ENCODE data around the gene SELENOS. TPM values are rescaled to one million over a fixed set of nuclear protein-coding genes. Genes with fewer than 3 reads are reported as not detected.
A peak's percentile ranks its signal among the peaks of the same experiment; 100 is the strongest.

Gene SELENOS
- total and polyA plus RNA-seq, 12 donors, result 28.4 to 192 (median 43.2) TPM

DNA sequence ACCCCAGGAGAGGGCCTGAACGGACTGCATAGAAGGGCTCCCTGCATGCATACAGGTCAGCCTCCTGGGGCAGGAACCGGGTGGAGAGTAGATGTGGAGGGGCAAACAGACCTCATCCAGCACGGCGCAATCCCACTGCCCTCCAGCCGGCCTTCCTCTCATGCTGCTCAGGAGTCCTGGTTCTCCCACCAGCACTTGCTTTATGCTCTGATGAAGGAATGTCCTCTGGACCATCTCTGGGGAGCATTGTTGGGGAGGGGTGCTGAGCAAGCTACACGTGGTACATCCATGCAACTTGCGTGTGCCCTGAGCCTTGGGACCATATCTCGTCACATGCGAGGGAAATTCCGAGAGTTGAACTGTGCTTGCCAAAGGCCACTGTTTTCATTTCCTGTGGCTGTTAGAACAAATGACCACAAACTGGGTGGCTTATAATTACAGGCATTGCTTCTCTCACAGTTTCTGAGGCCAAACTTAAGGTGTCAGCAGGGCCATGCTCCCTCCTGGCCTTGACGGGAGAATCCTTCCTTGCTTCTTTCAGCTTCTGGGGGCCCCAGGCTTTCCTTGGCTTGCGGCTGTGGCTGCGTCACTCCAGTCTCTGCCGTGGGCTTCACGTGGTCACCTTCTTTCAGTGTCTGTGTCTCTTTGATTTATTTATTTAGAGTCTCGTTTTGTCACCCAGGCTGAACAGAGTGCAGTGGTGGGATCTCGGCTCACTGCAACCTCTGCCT is 12.2 kb downstream of the SELENOS start:
- H3K27ac ChIP-seq, result peak overlapping the region in 2 of 10 donors; percentile 4 to 67
- H3K4me3 ChIP-seq, result no peak overlapping the region
- H3K36me3 ChIP-seq, result peaks cover 0 to 18% (median 0%) of the 10 kb centered on the region in 9 donors
- DNase-seq (no peak), ATAC-seq (peak in 3 of 8 donors; percentile 20 to 32 (median 27))
- intact Hi-C loops (cut with DNase I), result loop anchor here in 3 of 10 donors (10.0 kb wide), 3 partner anchors 340 to 640 kb away; partner anchors contain the start of gene LRRK1 (in 1 of the 3)
- H3K9me3 ChIP-seq, result no peaks in the 10 kb centered on the region
- WGBS, 2 donors, result 78 to 84% methylated on average over 17 of the region's 17 CpGs
- TF ChIP-seq, protein P1, sequence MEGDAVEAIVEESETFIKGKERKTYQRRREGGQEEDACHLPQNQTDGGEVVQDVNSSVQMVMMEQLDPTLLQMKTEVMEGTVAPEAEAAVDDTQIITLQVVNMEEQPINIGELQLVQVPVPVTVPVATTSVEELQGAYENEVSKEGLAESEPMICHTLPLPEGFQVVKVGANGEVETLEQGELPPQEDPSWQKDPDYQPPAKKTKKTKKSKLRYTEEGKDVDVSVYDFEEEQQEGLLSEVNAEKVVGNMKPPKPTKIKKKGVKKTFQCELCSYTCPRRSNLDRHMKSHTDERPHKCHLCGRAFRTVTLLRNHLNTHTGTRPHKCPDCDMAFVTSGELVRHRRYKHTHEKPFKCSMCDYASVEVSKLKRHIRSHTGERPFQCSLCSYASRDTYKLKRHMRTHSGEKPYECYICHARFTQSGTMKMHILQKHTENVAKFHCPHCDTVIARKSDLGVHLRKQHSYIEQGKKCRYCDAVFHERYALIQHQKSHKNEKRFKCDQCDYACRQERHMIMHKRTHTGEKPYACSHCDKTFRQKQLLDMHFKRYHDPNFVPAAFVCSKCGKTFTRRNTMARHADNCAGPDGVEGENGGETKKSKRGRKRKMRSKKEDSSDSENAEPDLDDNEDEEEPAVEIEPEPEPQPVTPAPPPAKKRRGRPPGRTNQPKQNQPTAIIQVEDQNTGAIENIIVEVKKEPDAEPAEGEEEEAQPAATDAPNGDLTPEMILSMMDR (IDR thresholded peaks at IDR 0.05), result no peak
- no peaks in the 10 kb centered on the region for H3K27me3 ChIP-seq
- peaks cover 0 to 46% (median 9%) of the 10 kb centered on the region in 9 donors for H3K4me1 ChIP-seq

DNA sequence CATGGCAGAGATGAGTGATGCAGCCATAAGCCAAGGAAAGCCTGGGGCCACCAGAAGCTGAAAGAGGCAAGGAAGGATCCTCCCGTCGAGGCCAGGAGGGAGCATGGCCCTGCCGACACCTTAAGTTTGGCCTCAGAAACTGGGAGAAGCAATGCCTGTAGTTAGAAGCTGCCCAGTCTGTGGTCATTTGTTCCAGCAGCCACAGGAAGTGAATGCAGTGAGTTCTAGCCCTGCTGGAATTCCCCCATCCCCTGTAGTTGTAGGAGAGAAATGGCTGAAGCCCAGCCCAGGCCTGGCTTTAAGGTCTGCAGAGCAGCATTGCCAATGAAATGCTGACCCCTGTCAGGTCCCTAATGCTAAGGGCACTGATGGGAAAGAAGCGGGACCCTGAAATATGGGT is 13.3 kb downstream of the SELENOS start:
- Histone ChIP-seq H3K27ac (peak overlapping the region in 1 of 10 donors; percentile 67), H3K4me1 (peaks cover 0 to 43% (median 9%) of the 10 kb centered on the region in 9 donors), H3K27me3 (no peaks in the 10 kb centered on the region), H3K4me3 (no peak overlapping the region), H3K9me3 (no peaks in the 10 kb centered on the region), H3K36me3 (peaks cover 0 to 7% (median 0%) of the 10 kb centered on the region in 9 donors)
- WGBS, 2 donors, result 94 to 95% methylated on average over 4 of the region's 4 CpGs
- TF ChIP-seq, protein P1 (IDR thresholded peaks at IDR 0.05), result no peak
- ATAC-seq (no peak), DNase-seq (no peak)
- intact Hi-C loops (cut with DNase I), result loop anchor here in 3 of 10 donors (10.0 kb wide), 3 partner anchors 339 to 639 kb away; partner anchors contain the start of gene LRRK1 (in 1 of the 3)

DNA sequence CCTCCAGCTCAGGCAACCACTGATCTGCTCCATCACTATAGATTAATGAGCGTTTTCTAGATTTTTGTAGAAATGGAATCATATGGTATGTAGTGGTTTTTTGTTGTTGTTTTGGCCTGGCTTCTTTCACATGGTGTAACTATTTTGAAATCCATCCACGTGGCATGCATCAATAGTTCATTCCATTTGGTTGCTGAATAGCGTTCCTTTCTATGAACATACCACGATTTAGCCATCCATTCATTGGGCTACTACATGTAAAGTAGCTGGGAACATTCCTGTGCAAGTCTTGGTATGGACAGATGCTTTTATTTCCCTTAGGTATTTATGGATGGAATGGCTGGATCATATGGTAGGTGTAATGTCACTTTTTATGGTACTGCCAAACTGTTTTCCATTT is 14.7 kb downstream of the SELENOS start:
- ATAC-seq, result no peak

More for the DNA sequence above, 14.7 kb downstream of the SELENOS start:
- no peak overlapping the region for H3K4me3 ChIP-seq
- no peaks in the 10 kb centered on the region for H3K27me3 ChIP-seq
- TF ChIP-seq, protein P1 (IDR thresholded peaks at IDR 0.05), result no peak
- H3K27ac ChIP-seq, result no peak overlapping the region
- no peaks in the 10 kb centered on the region for H3K9me3 ChIP-seq
- no peak for DNase-seq
- 86 to 90% methylated on average over 4 of the region's 4 CpGs for WGBS, 2 donors
- peaks cover 0 to 48% (median 9%) of the 10 kb centered on the region in 9 donors for H3K4me1 ChIP-seq
- H3K36me3 ChIP-seq, result no peaks in the 10 kb centered on the region
- intact Hi-C loops (cut with DNase I), result loop anchor here in 3 of 10 donors (10.0 kb wide), 3 partner anchors 338 to 638 kb away; partner anchors contain the start of gene LRRK1 (in 1 of the 3)
